Esophagus muscularis mucosa (tissue), 4 donors: ENCODE results near the gene MANBA. TPM values are rescaled to one million over a fixed set of nuclear protein-coding genes. Genes with fewer than 3 reads are reported as not detected.

Experiments used
- DNase-seq: peaks from one replicate; pipeline ENCODE4 v3.0.0-alpha.2; 2017; ENCODE audit errors: extremely low spot score
- H3K27ac ChIP-seq, 4 donors: fragments of 200-600 bp; sonication (generic); replicated peaks in 1 of 4; 1 replicate in 3 of 4; 2 replicates in 1 of 4; pipeline ENCODE4 v1.5.1; 2016 to 2019; ENCODE audit warnings: mild to moderate bottlenecking in 1 of 4
- H3K27me3 ChIP-seq, 4 donors: fragments of 200-600 bp; sonication (generic); one replicate each; pipeline versions ENCODE4 v1.5.1 to v1.6.0; 2016 to 2019
- H3K36me3 ChIP-seq, 4 donors: fragments of 200-600 bp; sonication (generic); one replicate each; pipeline ENCODE4 v1.5.1; 2016 to 2019
- H3K4me1 ChIP-seq, 4 donors: fragments of 200-600 bp; sonication (generic); one replicate each; pipeline ENCODE4 v1.5.1; 2016 to 2019
- H3K4me3 ChIP-seq, 4 donors: fragments of 200-600 bp; sonication (generic); 1 replicate in 2 of 4; 2 replicates in 2 of 4; pipeline ENCODE4 v1.5.1; 2016 to 2019; ENCODE audit warnings: mild to moderate bottlenecking in 4 of 4, moderate library complexity in 1 of 4
- H3K9me3 ChIP-seq, 4 donors: fragments of 200-600 bp; sonication (generic); 1 replicate in 3 of 4; 2 replicates in 1 of 4; pipeline ENCODE4 v1.5.1; 2016 to 2019
- CTCF ChIP-seq, 3 experiments: fragments of 200-600 bp in 2 of 3; fragments of 450-650 bp in 1 of 3; sonication (generic) in 2 of 3; IDR thresholded peaks; one replicate each; pipeline ENCODE4 v1.5.1; 2017 to 2019; ENCODE audit warnings: antibody characterized with exemption in 3 of 3, mild to moderate bottlenecking in 2 of 3, moderate library complexity in 1 of 3
- EP300 ChIP-seq: sonication (generic); formaldehyde crosslinking; IDR thresholded peaks from one replicate; pipeline ENCODE4 v1.6.1; 2017; ENCODE audit warnings: antibody characterized with exemption
- POLR2A ChIP-seq: fragments of 450-650 bp; IDR thresholded peaks from one replicate; pipeline ENCODE4 v1.6.1; 2017; ENCODE audit warnings: antibody characterized with exemption, moderate library complexity, mild to moderate bottlenecking, low read depth
- POLR2AphosphoS5 ChIP-seq, 2 donors: sonication (generic); formaldehyde crosslinking; IDR thresholded peaks; one replicate each; pipeline ENCODE4 v1.6.1; 2017; ENCODE audit warnings: antibody characterized with exemption in 2 of 2
- WGBS: methylation state at CpG from one replicate; pipeline ENCODE4 v1.1.5; 2018; 5-methylcytosine and 5-hydroxymethylcytosine counted together
- intact Hi-C: fragments of 100-400 bp; cut with DNase I; formaldehyde crosslinking; loops from one replicate; pipeline ENCODE4 v1.15.1; 2023
- total RNA-seq, 4 donors: library from RNA; depleted of rRNA; stranded (reverse); fragments of >200 nt; gene quantifications; one replicate each; pipeline versions ENCODE4 v1.1.0 to v1.2.1, GENCODE V29; 2016

MANBA gene
- total RNA-seq, 4 donors from 2014 or later, result 22.1 to 24.9 (median 24.5) TPM

GRCh38 chr4:102807345-102807744 is 46.6 kb upstream of the MANBA start:
- intact Hi-C loops, result no loop called here
- H3K27ac ChIP-seq, result no peak overlapping the region
- no peak for DNase-seq
- no peak overlapping the region for H3K4me3 ChIP-seq
- TF ChIP-seq POLR2A (no peak), EP300 (no peak), POLR2AphosphoS5 (IDR thresholded peaks at IDR 0.05) (no peak)
- no peaks in the 10 kb centered on the region for H3K9me3 ChIP-seq
- WGBS, result 85% methylated on average over 1 of the region's 1 CpG
- H3K36me3 ChIP-seq, result peaks cover 13 to 58% (median 33%) of the 10 kb centered on the region in 4 donors
- no peaks in the 10 kb centered on the region for H3K27me3 ChIP-seq
- peaks cover 48 to 61% (median 54%) of the 10 kb centered on the region in 4 donors for H3K4me1 ChIP-seq

GRCh38 chr4:102799816-102800215 is 39.0 kb upstream of the MANBA start:
- Histone ChIP-seq H3K4me1 (peaks cover 0 to 12% (median 8%) of the 10 kb centered on the region in 4 donors), H3K27ac (no peak overlapping the region), H3K4me3 (no peak overlapping the region), H3K27me3 (no peaks in the 10 kb centered on the region), H3K36me3 (peaks cover 42 to 95% (median 62%) of the 10 kb centered on the region in 4 donors), H3K9me3 (no peaks in the 10 kb centered on the region)
- no peak for DNase-seq
- WGBS, result 79% methylated on average over 2 of the region's 2 CpGs
- intact Hi-C loops, result no loop called here
- TF ChIP-seq POLR2A (no peak), POLR2AphosphoS5 (IDR thresholded peaks at IDR 0.05) (no peak), EP300 (no peak), CTCF (IDR thresholded peaks at IDR 0.05) (no peak)

GRCh38 chr4:102794999-102795398 is 34.2 kb upstream of the MANBA start:
- Histone ChIP-seq H3K4me3 (no peak overlapping the region), H3K27ac (no peak overlapping the region), H3K9me3 (no peaks in the 10 kb centered on the region), H3K27me3 (no peaks in the 10 kb centered on the region), H3K36me3 (peaks cover 8 to 82% (median 43%) of the 10 kb centered on the region in 4 donors), H3K4me1 (peaks cover 0 to 12% (median 4%) of the 10 kb centered on the region in 4 donors)
- intact Hi-C loops, result no loop called here
- WGBS, result 95% methylated on average over 2 of the region's 2 CpGs
- DNase-seq, result no peak
- TF ChIP-seq POLR2AphosphoS5 (IDR thresholded peaks at IDR 0.05) (no peak), EP300 (no peak), POLR2A (no peak), CTCF (IDR thresholded peaks at IDR 0.05) (no peak)

- no peak for DNase-seq
- intact Hi-C loops, result no loop called here
- Histone ChIP-seq H3K4me1 (peaks cover 0 to 12% (median 4%) of the 10 kb centered on the region in 4 donors), H3K4me3 (no peak overlapping the region), H3K36me3 (peaks cover 7 to 57% (median 22%) of the 10 kb centered on the region in 4 donors), H3K27me3 (no peaks in the 10 kb centered on the region), H3K9me3 (no peaks in the 10 kb centered on the region), H3K27ac (no peak overlapping the region)
- WGBS, result 75% methylated on average over 2 of the region's 2 CpGs
- TF ChIP-seq POLR2A (no peak), EP300 (no peak), POLR2AphosphoS5 (IDR thresholded peaks at IDR 0.05) (peak in 1 of 2 donors; percentile 14)
Observed at GRCh38 chr4:102792361-102792936, 31.7 kb upstream of the MANBA start.

GRCh38 chr4:102791318-102791835 is 30.6 kb upstream of the MANBA start:
- intact Hi-C loops, result no loop called here
- 92% methylated on average over 7 of the region's 7 CpGs for WGBS
- H3K36me3 ChIP-seq, result peaks cover 7 to 47% (median 19%) of the 10 kb centered on the region in 4 donors
- H3K4me3 ChIP-seq, result no peak overlapping the region
- H3K27me3 ChIP-seq, result no peaks in the 10 kb centered on the region
- H3K4me1 ChIP-seq, result peaks cover 0 to 10% (median 3%) of the 10 kb centered on the region in 4 donors
- no peak overlapping the region for H3K27ac ChIP-seq
- peak in 1 of 2 donors; percentile 19 for TF ChIP-seq POLR2AphosphoS5 (IDR thresholded peaks at IDR 0.05)
- TF ChIP-seq CTCF (IDR thresholded peaks at IDR 0.05), result no peak
- no peak for DNase-seq
- H3K9me3 ChIP-seq, result no peaks in the 10 kb centered on the region
